ENCODE results near the gene CMTM1. TPM values are rescaled to one million over a fixed set of nuclear protein-coding genes. Genes with fewer than 3 reads are reported as not detected.

Gene CMTM1
- 1.6 and 2.1 TPM in 2 replicates for total RNA-seq

GRCh38 chr16:66566051-66566901 lies at the start of gene CMTM1:
CMTM1 (plus strand) TSS chr16:66566439; CDS start chr16:66566514, 75 bp downstream.

GRCh38 chr16:66549284-66550131 lies 16.7 kb upstream of the CMTM1 start, which contains the start of gene TK2:
TK2 (minus strand) TSS chr16:66550122; CDS start chr16:66550061, 61 bp downstream.

GRCh38 chr16:66552286-66553177 lies 13.7 kb upstream of the CMTM1 start, which contains the start of gene CKLF:
CKLF (plus strand) TSS chr16:66552576; CDS start chr16:66552716, 140 bp downstream.

GRCh38 chr16:66578651-66579531 lies 12.7 kb downstream of the CMTM1 start, which contains the start of gene CMTM2:
CMTM2 (plus strand) TSS chr16:66579463; CDS start chr16:66579608, 145 bp downstream.

GRCh38 chr16:66604376-66605176 lies 38.3 kb downstream of the CMTM1 start, which contains the start of gene CMTM3:
CMTM3 (plus strand) TSS chr16:66604704; CDS start chr16:66604806, 102 bp downstream.

Small RNA genes lying within 50 kb of the gene (small RNA-seq; reads per million reads assigned to genes)
- not detected for gene CKLF-CMTM1

Other genes starting within 250 kb of the CMTM1 start
- gene CDH5, start 199.7 kb upstream of the CMTM1 start, total RNA-seq = 0.26 and 1.9 TPM in 2 replicates
- under 0.01 and 0.11 TPM in 2 replicates for gene BEAN1, start 139.1 kb upstream of the CMTM1 start, total RNA-seq
- gene TK2, start 16.3 kb upstream of the CMTM1 start, total RNA-seq = 57.0 and 67.9 TPM in 2 replicates
- 43.5 and 47.5 TPM in 2 replicates for gene CKLF, start 13.9 kb upstream of the CMTM1 start, total RNA-seq
- not detected in 2 replicates for gene CMTM2, start 13.0 kb downstream of the CMTM1 start, total RNA-seq
- 17.4 and 19.7 TPM in 2 replicates for gene CMTM3, start 38.3 kb downstream of the CMTM1 start, total RNA-seq
- 24.3 and 24.7 TPM in 2 replicates for gene CMTM4, start 130.3 kb downstream of the CMTM1 start, total RNA-seq
- gene DYNC1LI2, start 185.2 kb downstream of the CMTM1 start, total RNA-seq = 120 and 149 TPM in 2 replicates
- gene TERB1, start 235.1 kb downstream of the CMTM1 start, total RNA-seq = 0.13 and 0.22 TPM in 2 replicates